HG03558 (cell line): ENCODE data around the gene ZNF628.

Experiments used
- ATAC-seq: cut with Tn5 transposase; IDR thresholded peaks from one replicate; pipeline ENCODE4 v1.9.1; 2021; ENCODE audit warnings: moderate number of reproducible peaks; ENCODE audit not compliant: unreplicated experiment; ENCODE audit errors: extremely low read depth

The ZNF628 gene

DNA sequence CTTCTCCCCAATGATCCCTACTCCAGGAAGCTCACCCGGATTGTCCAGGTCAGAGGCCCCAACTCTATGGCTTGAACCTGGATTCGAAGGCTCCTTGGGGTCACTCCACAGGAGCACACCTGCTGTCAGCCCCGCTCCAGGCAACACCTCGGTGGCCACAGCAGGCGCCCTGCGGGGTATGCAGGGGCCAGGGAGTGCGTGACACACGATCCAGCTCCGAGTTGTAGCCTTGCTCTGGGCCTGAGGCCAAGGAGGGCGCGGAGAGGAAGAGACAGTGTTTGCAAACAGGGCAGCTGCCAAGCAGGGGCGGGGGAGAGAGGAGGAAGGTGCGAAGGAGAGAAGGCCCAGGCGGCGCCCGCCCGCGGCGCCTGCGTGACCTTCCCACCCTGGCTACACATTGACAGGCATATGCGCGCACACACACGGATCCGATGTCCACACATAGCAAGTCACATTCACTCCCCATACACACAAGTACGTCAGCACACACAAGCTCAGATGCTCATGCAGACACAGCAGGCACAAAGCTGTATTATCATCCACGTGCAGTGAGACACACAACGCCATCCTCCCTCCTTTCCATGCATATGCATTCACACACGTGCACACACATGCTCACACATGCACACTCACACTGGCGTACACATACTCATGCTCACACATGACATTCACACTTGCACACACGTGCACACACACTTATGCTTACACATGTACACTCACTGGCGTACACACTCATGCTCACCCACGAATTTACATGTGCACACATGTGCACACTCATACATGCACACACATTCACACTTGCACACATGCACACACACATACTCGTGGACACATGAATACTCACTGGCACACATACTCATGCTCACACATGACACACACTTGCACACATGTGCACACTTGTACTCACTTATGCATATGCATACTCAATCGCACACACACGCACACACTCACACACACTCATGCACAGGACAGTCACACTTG is 50.1 kb downstream of the ZNF628 start:
- ATAC-seq = no peak

DNA sequence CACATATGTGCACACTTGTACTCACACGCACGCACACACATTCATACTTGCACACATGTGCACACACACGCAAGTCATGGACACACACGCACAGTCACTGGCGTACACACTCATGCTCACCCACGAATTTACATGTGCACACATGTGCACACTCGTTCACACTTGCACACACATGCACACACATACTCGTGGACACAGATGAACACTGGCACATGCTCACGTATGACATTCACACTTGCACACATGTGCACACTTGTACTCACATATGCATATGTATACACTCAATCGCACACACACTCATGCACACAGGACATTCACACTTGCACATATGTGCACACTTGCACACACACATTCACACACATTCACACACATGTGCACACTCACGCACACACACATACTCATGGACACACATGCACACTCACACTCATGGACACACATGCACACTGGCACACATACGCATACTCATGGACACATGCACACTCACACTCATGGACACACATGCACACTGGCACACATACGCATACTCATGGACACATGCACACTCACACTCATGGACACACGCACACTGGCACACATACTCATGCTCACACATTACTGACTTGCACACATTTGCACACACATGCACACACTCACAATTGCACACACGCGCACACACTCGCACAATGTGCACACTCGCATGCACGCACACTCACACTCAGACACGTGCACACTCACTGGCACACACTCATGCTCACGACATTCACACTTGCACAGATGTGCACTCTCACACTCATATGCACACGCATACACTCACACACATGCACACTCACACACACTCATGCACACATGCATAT is 51.0 kb downstream of the ZNF628 start:
- no peak for ATAC-seq

DNA sequence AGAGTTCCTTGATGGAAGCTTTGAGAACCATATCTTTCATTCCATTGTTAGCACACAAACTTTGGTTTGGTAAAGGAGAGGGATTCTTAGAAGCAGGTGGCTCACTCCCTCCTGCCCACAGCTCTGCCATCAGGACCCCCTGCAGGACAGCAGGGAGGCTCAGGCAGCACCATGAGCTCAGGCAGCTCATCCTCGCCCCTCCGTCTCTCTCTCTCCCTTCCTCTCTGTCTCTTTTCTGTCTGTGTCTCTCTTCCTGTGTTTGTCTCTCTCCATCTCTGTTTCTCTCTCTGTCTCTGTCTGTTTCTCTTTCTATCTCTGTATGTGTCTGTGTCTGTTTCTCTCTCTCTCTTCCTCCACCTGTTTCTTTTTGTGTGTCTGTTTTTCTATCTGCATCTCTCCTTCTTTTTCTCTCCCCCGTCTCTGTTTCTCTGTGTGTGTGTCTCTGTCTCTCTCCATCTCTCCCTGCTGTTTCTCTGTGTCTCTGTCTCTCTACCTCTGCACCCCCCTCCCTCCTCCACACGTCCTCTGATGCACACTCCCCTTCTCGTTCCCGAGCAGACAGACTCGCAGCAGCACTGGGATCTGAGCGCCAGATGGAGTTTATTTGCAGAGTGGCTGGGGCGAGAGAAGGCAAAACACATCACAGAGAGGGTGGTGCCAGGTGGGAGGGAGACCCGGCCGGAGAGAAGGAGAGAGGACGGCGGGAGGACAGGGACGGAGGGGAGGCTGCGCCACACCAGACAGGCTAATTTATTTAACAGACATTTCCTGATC is 51.8 kb downstream of the ZNF628 start:
- ATAC-seq = no peak

DNA sequence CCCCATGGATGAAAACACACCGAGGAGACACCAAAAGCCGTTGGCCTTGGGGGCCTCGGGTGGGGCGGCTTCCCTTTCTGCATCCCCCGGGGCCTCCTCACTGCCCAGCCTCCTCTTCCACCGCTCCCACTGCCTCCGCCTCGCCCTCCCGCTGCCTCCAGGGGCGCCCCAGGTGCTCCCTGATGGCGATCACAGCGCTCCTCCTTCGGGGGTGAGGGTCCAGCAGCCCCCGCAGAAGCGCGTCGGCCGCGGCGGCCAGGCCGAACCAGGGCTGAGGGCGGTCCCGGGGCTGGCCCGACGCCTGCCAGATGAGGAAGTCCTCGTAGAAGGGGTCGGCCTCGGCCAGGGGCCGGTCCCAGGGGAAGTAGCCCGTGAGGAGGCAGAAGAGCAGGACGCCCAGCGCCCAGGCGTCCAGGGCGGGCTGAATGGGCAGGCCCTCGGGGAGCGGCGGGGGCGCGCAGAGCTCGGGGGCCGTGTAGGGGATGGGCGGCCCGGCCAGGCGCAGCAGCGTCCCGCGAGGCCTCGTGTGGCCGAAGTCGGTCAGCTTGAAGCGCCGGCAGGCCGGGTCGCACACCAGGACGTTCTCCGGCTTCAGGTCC is 53.3 kb downstream of the ZNF628 start:
- no peak for ATAC-seq

DNA sequence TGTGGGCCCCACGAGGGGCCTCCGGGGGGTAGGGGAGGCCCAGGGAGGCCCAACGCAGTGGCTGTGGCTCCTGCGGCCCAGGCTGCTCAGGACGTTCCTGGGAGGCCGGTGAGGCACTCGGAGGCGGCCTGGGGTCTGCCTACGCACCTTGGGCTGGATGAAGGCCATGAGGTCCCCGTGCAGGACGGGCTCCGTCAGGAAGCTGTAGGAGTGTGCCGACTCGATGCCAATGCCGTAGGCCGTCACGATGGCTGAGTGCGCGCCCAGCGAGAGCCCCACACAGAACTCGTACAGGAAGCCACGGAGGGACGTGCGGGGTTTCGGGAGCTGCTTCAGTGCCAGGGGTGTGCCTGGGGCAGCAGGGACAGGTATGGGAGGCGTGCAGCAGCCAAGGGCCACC is 54.6 kb downstream of the ZNF628 start:
- no peak for ATAC-seq
